HEK293T (cell line): Measurements from ENCODE around the gene GAGE1.
"Not testable (repeated sequence)": the region's sequence is repeated elsewhere in the genome, so short reads cannot be mapped to it uniquely, and the experiment has no call there.

Experiments
- CTCF ChIA-PET: fragments of 350-600 bp; formaldehyde crosslinking; extraction: SDS; loops from one replicate; lab custom pipeline; 2021; ENCODE audit warnings: antibody characterized with exemption, inconsistent platforms; lab: Yijun Ruan, JAX
- POLR2A ChIA-PET: fragments of 350-600 bp; formaldehyde crosslinking; extraction: SDS; loops from one replicate; lab custom pipeline; 2020; ENCODE audit warnings: antibody characterized with exemption, inconsistent platforms; lab: Yijun Ruan, JAX
- DNase-seq: peaks from one replicate; pipeline ENCODE4 v3.0.0; 2012; ENCODE audit warnings: mixed read lengths; ENCODE audit errors: extremely low spot score
- ARNT ChIP-seq: fragments of 450-650 bp; IDR thresholded peaks from 2 replicates; pipeline ENCODE4 v1.6.1; 2017; ENCODE audit warnings: mild to moderate bottlenecking
- CTBP1 ChIP-seq: fragments of 450-650 bp; IDR thresholded peaks from 2 replicates; pipeline ENCODE4 v1.6.1; 2016; ENCODE audit warnings: borderline replicate concordance
- FOXM1 ChIP-seq: fragments of 450-650 bp; IDR thresholded peaks from 2 replicates; pipeline ENCODE4 v1.6.1; 2017; ENCODE audit warnings: mild to moderate bottlenecking, borderline replicate concordance
- HDGF ChIP-seq: fragments of 450-650 bp; IDR thresholded peaks from 2 replicates; pipeline ENCODE4 v1.6.1; 2017; ENCODE audit warnings: antibody characterized with exemption, borderline replicate concordance
- L3MBTL2 ChIP-seq: fragments of 450-650 bp; conservative IDR thresholded peaks from 2 replicates; pipeline ENCODE4 v1.6.1; 2016; ENCODE audit warnings: mild to moderate bottlenecking
- LEF1 ChIP-seq: fragments of 450-650 bp; IDR thresholded peaks from 2 replicates; pipeline ENCODE4 v1.6.1; 2017; ENCODE audit warnings: mild to moderate bottlenecking, borderline replicate concordance
- ZNF384 ChIP-seq: fragments of 450-650 bp; IDR thresholded peaks from 2 replicates; pipeline ENCODE4 v1.6.1; 2016
- TF ChIP-seq, protein P1 (sequence below): fragments of 450-650 bp; IDR thresholded peaks from 2 replicates; pipeline ENCODE4 v1.6.1; 2016

GAGE1 gene

GRCh38 chrX:49598720-49599119 lies at the start of gene GAGE1:
TSS of gene GAGE1 (plus strand) at chrX:49599020. CDS start at chrX:49600175, 1,155 bp downstream.
- POLR2A ChIA-PET, DNase-seq, CTCF ChIA-PET: not testable (repeated sequence)

DNA sequence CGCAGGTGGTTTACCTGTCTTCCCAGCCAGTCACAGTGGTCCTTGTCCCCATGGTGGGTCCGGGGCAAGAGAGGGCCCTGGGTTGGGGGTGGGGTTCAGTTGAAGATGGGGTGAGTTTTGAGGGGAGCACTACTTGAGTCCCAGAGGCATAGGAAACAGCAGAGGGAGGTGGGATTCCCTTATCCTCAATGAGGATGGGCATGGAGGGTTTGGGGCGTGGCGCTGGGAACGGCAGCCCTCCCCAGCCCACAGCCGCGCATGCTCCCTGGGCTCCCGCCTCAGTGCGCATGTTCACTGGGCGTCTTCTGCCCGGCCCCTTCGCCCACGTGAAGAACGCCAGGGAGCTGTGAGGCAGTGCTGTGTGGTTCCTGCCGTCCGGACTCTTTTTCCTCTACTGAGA lies 47.8 kb upstream of the GAGE1 start, which contains the start of gene GAGE12E:
TSS of gene GAGE12E (plus strand) at position 301 of the 400 bp plus-strand sequence. CDS start 1,155 bp downstream, outside the sequence.
- POLR2A ChIA-PET, CTCF ChIA-PET, DNase-seq: not testable (repeated sequence)

DNA sequence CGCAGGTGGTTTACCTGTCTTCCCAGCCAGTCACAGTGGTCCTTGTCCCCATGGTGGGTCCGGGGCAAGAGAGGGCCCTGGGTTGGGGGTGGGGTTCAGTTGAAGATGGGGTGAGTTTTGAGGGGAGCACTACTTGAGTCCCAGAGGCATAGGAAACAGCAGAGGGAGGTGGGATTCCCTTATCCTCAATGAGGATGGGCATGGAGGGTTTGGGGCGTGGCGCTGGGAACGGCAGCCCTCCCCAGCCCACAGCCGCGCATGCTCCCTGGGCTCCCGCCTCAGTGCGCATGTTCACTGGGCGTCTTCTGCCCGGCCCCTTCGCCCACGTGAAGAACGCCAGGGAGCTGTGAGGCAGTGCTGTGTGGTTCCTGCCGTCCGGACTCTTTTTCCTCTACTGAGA lies 38.3 kb upstream of the GAGE1 start, which contains the start of gene GAGE12F:
TSS of gene GAGE12F (plus strand) at position 301 of the 400 bp plus-strand sequence. CDS start 1,155 bp downstream, outside the sequence.
- POLR2A ChIA-PET, DNase-seq, CTCF ChIA-PET: not testable (repeated sequence)

DNA sequence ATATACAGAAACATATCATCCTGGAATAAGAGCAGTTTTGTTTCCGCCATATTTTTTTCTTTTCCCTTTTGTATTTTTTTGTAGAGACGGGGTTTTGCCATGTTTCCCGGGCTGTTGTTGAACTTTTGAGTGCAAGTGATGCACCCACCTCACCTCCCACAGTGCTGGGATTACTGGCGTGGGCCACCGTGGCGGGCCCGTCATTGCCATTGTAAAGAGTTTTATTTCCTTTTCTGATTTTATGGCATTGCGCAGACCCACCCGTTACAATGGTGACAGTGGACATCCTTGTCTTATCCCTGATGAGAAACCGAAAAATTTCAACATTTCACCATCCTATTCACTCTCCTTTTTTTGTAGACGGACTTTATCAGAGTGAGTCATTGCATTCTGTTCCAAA lies 30.1 kb upstream of the GAGE1 start:
- CTCF ChIA-PET, DNase-seq, POLR2A ChIA-PET: not testable (repeated sequence)

DNA sequence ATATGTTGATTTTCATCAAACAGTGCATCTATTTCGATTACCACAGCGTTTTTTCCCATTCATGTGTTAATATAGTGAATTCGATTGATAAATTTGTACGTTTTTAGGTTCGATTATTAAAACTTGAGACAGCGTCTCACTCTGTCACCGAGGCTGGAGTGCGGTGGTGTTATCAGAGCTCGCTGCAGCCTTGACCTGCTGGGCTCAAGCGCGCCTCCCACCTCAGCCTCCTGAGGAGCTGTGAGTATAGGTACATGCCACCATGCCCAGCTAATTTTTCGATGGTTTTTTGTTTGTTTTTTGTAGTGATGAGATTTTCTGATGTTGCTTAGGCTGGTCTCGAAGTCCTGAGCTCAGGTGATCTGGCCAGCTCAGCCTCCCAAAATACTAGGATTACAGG lies 29.7 kb upstream of the GAGE1 start:
- POLR2A ChIA-PET, CTCF ChIA-PET, DNase-seq: not testable (repeated sequence)

GRCh38 chrX:49570100-49570499 lies 28.7 kb upstream of the GAGE1 start, which contains the start of gene GAGE12G:
TSS of gene GAGE12G (plus strand) at chrX:49570400. CDS start at chrX:49571555, 1,155 bp downstream.
- DNase-seq, CTCF ChIA-PET, POLR2A ChIA-PET: not testable (repeated sequence)

DNA sequence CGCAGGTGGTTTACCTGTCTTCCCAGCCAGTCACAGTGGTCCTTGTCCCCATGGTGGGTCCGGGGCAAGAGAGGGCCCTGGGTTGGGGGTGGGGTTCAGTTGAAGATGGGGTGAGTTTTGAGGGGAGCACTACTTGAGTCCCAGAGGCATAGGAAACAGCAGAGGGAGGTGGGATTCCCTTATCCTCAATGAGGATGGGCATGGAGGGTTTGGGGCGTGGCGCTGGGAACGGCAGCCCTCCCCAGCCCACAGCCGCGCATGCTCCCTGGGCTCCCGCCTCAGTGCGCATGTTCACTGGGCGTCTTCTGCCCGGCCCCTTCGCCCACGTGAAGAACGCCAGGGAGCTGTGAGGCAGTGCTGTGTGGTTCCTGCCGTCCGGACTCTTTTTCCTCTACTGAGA lies 19.2 kb upstream of the GAGE1 start, which contains the start of gene GAGE12H:
TSS of gene GAGE12H (plus strand) at position 301 of the 400 bp plus-strand sequence. CDS start 1,155 bp downstream, outside the sequence.
- CTCF ChIA-PET, DNase-seq, POLR2A ChIA-PET: not testable (repeated sequence)

DNA sequence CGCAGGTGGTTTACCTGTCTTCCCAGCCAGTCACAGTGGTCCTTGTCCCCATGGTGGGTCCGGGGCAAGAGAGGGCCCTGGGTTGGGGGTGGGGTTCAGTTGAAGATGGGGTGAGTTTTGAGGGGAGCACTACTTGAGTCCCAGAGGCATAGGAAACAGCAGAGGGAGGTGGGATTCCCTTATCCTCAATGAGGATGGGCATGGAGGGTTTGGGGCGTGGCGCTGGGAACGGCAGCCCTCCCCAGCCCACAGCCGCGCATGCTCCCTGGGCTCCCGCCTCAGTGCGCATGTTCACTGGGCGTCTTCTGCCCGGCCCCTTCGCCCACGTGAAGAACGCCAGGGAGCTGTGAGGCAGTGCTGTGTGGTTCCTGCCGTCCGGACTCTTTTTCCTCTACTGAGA lies 9.6 kb upstream of the GAGE1 start, which contains the start of gene GAGE2A:
TSS of gene GAGE2A (plus strand) at position 301 of the 400 bp plus-strand sequence. CDS start 1,155 bp downstream, outside the sequence.
- CTCF ChIA-PET, POLR2A ChIA-PET, DNase-seq: not testable (repeated sequence)

- CTCF ChIA-PET, DNase-seq: not testable (repeated sequence)
These were observed 8.9 kb upstream of the GAGE1 start for GRCh38 chrX:49589769-49590478.

GRCh38 chrX:49590488-49590887 lies 8.3 kb upstream of the GAGE1 start:
- POLR2A ChIA-PET, DNase-seq, CTCF ChIA-PET: not testable (repeated sequence)

More at GRCh38 chrX:49589769-49590478, 8.9 kb upstream of the GAGE1 start:
- POLR2A ChIA-PET: not testable (repeated sequence)

DNA sequence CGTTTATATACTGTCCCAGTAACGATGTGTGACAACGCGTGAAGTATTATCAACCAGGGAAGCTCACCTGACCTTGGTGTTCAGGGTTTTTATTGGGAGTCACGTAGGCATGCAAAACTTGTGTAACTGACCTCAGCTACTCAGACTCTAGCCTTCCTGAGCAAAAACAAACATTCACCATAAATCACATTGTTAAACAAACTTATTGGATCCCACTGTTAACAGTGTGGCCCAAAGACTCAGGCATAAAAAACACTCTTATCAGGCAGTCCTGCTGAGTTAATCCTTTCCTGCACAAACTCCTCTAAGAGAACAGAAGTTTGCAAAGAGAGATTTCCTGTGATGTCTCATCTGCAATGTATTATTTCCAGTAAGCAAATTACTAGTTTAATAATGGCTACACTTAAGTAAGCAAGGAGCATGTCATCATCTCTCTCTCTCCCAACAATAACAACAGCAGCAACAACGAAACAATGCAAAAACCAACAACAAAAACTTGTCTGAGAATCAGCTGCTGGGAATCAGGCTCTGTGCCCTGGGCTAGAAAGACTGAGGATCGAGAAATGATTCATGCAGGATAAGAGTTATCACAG lies 12.0 kb downstream of the GAGE1 start:
- TF ChIP-seq, protein P1, sequence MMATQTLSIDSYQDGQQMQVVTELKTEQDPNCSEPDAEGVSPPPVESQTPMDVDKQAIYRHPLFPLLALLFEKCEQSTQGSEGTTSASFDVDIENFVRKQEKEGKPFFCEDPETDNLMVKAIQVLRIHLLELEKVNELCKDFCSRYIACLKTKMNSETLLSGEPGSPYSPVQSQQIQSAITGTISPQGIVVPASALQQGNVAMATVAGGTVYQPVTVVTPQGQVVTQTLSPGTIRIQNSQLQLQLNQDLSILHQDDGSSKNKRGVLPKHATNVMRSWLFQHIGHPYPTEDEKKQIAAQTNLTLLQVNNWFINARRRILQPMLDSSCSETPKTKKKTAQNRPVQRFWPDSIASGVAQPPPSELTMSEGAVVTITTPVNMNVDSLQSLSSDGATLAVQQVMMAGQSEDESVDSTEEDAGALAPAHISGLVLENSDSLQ: peak; percentile 82
- TF ChIP-seq HDGF: no peak
- peak; percentile 76; the same call in 1 of the 2 replicates for TF ChIP-seq CTBP1
- 0 out of 2 replicates have a peak, but pooled peaks have one; percentile 4 for TF ChIP-seq FOXM1
- peak; percentile 75 for TF ChIP-seq ARNT
- CTCF ChIA-PET: interaction anchor here (1.1 kb wide), 1 partner anchor 16 kb away, joined by 3 read pairs; no protein-coding TSS in a partner anchor
- peak; percentile 36 for DNase-seq
- POLR2A ChIA-PET: no interaction called here

GRCh38 chrX:49618574-49618973 lies 19.8 kb downstream of the GAGE1 start:
- ChIA-PET POLR2A (no interaction called here), CTCF (no interaction called here)
- TF ChIP-seq HDGF (no peak), LEF1 (no peak), ZNF384 (no peak), L3MBTL2 (no peak), CTBP1 (no peak)

More at GRCh38 chrX:49618574-49618973, 19.8 kb downstream of the GAGE1 start:
- DNase-seq: no peak
